ENCODE data around the gene HAP1.
A peak's percentile ranks its signal among the peaks of the same experiment; 100 is the strongest.

Gene HAP1

GRCh38 chr17:41691031-41691777 is 43.2 kb downstream of the HAP1 start:
- Histone ChIP-seq H3K36me3 (ENCODE audit: insufficient read depth, low read length) (peaks cover 55% of the 10 kb centered on the region), H3K9me3 (ENCODE audit: low read length) (no peaks in the 10 kb centered on the region), H3K9ac (ENCODE audit: low read length) (no peak overlapping the region), H3K4me2 (ENCODE audit: low read length) (no peak overlapping the region), H3K4me3 (ENCODE audit: low read depth, low read length, poor library complexity, severe bottlenecking) (no peak overlapping the region), H3K9me2 (ENCODE audit: low read depth, low read length) (no peaks in the 10 kb centered on the region), H3K27me3 (ENCODE audit: insufficient read depth, low read length) (no peaks in the 10 kb centered on the region), H3F3A (ENCODE audit: insufficient read depth, low read length) (peaks cover 23% of the 10 kb centered on the region; the same call in 1 of the 2 replicates), H3K4me1 (ENCODE audit: insufficient read depth, low read length, severe bottlenecking) (peaks cover 18% of the 10 kb centered on the region), H4K20me1 (ENCODE audit: insufficient read depth, low read length) (no peaks in the 10 kb centered on the region), H2AFZ (ENCODE audit: low read length) (no peak overlapping the region), H3K27ac (ENCODE audit: low read depth, low read length, poor library complexity, severe bottlenecking) (no peak overlapping the region), H3K79me2 (ENCODE audit: insufficient read depth, low read length) (no peaks in the 10 kb centered on the region)
- TF ChIP-seq, protein P1, sequence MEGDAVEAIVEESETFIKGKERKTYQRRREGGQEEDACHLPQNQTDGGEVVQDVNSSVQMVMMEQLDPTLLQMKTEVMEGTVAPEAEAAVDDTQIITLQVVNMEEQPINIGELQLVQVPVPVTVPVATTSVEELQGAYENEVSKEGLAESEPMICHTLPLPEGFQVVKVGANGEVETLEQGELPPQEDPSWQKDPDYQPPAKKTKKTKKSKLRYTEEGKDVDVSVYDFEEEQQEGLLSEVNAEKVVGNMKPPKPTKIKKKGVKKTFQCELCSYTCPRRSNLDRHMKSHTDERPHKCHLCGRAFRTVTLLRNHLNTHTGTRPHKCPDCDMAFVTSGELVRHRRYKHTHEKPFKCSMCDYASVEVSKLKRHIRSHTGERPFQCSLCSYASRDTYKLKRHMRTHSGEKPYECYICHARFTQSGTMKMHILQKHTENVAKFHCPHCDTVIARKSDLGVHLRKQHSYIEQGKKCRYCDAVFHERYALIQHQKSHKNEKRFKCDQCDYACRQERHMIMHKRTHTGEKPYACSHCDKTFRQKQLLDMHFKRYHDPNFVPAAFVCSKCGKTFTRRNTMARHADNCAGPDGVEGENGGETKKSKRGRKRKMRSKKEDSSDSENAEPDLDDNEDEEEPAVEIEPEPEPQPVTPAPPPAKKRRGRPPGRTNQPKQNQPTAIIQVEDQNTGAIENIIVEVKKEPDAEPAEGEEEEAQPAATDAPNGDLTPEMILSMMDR (IDR thresholded peaks at IDR 0.05; ENCODE audit: low read length), result no peak
- no peak for TF ChIP-seq EZH2 (IDR thresholded peaks at IDR 0.05; ENCODE audit: borderline replicate concordance, low read length)

DNA sequence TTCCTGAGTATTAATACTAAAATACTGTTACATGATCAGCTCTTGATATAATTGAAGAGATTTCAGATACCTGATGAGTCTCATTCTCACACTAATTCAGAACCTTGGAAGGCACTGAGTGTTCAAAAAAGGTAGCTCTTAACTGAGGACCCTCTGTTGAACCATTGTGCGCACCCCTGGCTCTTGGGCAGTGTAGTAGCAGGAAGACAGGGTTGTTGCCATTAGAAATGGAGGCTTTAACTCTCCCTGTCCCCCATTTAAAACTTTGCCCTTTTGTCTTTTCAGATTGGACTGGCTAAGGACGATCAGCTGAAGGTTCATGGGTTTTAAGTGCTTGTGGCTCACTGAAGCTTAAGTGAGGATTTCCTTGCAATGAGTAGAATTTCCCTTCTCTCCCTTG is 43.9 kb downstream of the HAP1 start:
- Histone ChIP-seq H3K9me3 (ENCODE audit: low read length) (no peaks in the 10 kb centered on the region), H3K4me2 (ENCODE audit: low read length) (peak overlapping the region; percentile 97), H3K79me2 (ENCODE audit: insufficient read depth, low read length) (no peaks in the 10 kb centered on the region), H3K4me3 (ENCODE audit: low read depth, low read length, poor library complexity, severe bottlenecking) (peak overlapping the region; percentile 89), H3K36me3 (ENCODE audit: insufficient read depth, low read length) (peaks cover 55% of the 10 kb centered on the region), H4K20me1 (ENCODE audit: insufficient read depth, low read length) (no peaks in the 10 kb centered on the region), H3K27ac (ENCODE audit: low read depth, low read length, poor library complexity, severe bottlenecking) (no peak overlapping the region), H3K4me1 (ENCODE audit: insufficient read depth, low read length, severe bottlenecking) (peaks cover 18% of the 10 kb centered on the region), H3K9me2 (ENCODE audit: low read depth, low read length) (no peaks in the 10 kb centered on the region), H3K27me3 (ENCODE audit: insufficient read depth, low read length) (no peaks in the 10 kb centered on the region), H3K9ac (ENCODE audit: low read length) (peak overlapping the region; percentile 96), H3F3A (ENCODE audit: insufficient read depth, low read length) (peaks cover 23% of the 10 kb centered on the region; the same call in 1 of the 2 replicates), H2AFZ (ENCODE audit: low read length) (no peak overlapping the region)
- TF ChIP-seq, protein P1 (IDR thresholded peaks at IDR 0.05; ENCODE audit: low read length), result no peak
- TF ChIP-seq EZH2 (IDR thresholded peaks at IDR 0.05; ENCODE audit: borderline replicate concordance, low read length), result no peak

DNA sequence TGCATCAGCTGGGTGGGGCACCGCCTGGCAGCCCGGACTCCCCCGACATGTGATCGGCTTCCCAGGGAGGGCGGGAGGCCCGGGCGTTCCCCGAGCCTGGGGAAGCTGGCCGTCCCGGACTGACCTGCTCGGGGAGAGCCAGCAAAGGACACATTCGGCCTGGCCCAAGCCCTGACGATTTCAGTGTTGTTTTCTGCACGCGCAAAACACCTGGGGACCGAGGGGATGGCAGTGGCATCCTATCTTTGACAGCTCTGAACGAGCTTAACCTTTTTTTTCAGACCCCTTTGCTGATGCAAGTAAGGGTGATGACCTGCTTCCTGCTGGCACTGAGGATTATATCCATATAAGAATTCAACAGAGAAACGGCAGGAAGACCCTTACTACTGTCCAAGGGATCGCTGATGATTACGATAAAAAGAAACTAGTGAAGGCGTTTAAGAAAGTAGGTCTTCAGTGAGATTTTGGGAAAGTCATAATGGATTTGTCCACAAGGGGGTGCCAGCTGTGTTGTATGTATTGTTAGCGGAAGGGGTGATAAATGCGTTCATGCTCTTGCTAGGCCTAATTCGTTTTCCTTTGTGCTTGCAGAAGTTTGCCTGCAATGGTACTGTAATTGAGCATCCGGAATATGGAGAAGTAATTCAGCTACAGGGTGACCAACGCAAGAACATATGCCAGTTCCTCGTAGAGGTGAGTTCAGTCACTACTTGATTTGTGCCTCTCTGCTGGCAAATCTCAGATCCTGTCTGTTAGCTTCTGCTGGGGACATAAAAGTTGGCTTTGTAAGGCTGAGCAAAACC is 44.7 kb downstream of the HAP1 start:
- peaks cover 18% of the 10 kb centered on the region; the same call in 1 of the 2 replicates for H3F3A ChIP-seq (ENCODE audit: insufficient read depth, low read length)
- H3K27ac ChIP-seq (ENCODE audit: low read depth, low read length, poor library complexity, severe bottlenecking), result peak overlapping the region; percentile 86
- no peaks in the 10 kb centered on the region for H4K20me1 ChIP-seq (ENCODE audit: insufficient read depth, low read length)
- no peaks in the 10 kb centered on the region for H3K9me3 ChIP-seq (ENCODE audit: low read length)
- H3K9ac ChIP-seq (ENCODE audit: low read length), result peak overlapping the region; percentile 96
- H3K4me2 ChIP-seq (ENCODE audit: low read length), result peak overlapping the region; percentile 97
- TF ChIP-seq, protein P1 (IDR thresholded peaks at IDR 0.05; ENCODE audit: low read length), result peak; percentile 85
- no peak for TF ChIP-seq EZH2 (IDR thresholded peaks at IDR 0.05; ENCODE audit: borderline replicate concordance, low read length)
- peak overlapping the region; percentile 89 for H3K4me3 ChIP-seq (ENCODE audit: low read depth, low read length, poor library complexity, severe bottlenecking)
- no peaks in the 10 kb centered on the region for H3K27me3 ChIP-seq (ENCODE audit: insufficient read depth, low read length)
- H3K36me3 ChIP-seq (ENCODE audit: insufficient read depth, low read length), result peaks cover 51% of the 10 kb centered on the region
- H3K9me2 ChIP-seq (ENCODE audit: low read depth, low read length), result no peaks in the 10 kb centered on the region
- no peaks in the 10 kb centered on the region for H3K79me2 ChIP-seq (ENCODE audit: insufficient read depth, low read length)
- no peak overlapping the region for H2AFZ ChIP-seq (ENCODE audit: low read length)
- H3K4me1 ChIP-seq (ENCODE audit: insufficient read depth, low read length, severe bottlenecking), result peaks cover 18% of the 10 kb centered on the region
